ENCODE data around the gene NSF.

The NSF gene

GRCh38 chr17:46738544-46738943 lies 148.1 kb downstream of the NSF start:
- ATAC-seq: no peak
- no peak for TF ChIP-seq ZC3H10 (CRISPR knock-in tag; IDR thresholded peaks at IDR 0.05)
- TF ChIP-seq SNAI2 (CRISPR knock-in tag; IDR thresholded peaks at IDR 0.05): no peak
- no peak for TF ChIP-seq TSHZ2 (CRISPR knock-in tag; IDR thresholded peaks at IDR 0.05)
- no peak for TF ChIP-seq POU6F1 (CRISPR knock-in tag; IDR thresholded peaks at IDR 0.05; ENCODE audit: borderline replicate concordance, low read depth)
- no peak for TF ChIP-seq ZNF565 (CRISPR knock-in tag; conservative IDR thresholded peaks at IDR 0.05; ENCODE audit: low read depth)
- TF ChIP-seq, protein P1, sequence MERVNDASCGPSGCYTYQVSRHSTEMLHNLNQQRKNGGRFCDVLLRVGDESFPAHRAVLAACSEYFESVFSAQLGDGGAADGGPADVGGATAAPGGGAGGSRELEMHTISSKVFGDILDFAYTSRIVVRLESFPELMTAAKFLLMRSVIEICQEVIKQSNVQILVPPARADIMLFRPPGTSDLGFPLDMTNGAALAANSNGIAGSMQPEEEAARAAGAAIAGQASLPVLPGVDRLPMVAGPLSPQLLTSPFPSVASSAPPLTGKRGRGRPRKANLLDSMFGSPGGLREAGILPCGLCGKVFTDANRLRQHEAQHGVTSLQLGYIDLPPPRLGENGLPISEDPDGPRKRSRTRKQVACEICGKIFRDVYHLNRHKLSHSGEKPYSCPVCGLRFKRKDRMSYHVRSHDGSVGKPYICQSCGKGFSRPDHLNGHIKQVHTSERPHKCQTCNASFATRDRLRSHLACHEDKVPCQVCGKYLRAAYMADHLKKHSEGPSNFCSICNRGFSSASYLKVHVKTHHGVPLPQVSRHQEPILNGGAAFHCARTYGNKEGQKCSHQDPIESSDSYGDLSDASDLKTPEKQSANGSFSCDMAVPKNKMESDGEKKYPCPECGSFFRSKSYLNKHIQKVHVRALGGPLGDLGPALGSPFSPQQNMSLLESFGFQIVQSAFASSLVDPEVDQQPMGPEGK (CRISPR knock-in tag; IDR thresholded peaks at IDR 0.05; ENCODE audit: borderline replicate concordance): no peak
- no peak for TF ChIP-seq OSR1 (CRISPR knock-in tag; IDR thresholded peaks at IDR 0.05)
- no peak for TF ChIP-seq ZFP30 (CRISPR knock-in tag; IDR thresholded peaks at IDR 0.05)
- TF ChIP-seq ISL1 (CRISPR knock-in tag; IDR thresholded peaks at IDR 0.05): no peak
- no peak for TF ChIP-seq TOX (CRISPR knock-in tag; IDR thresholded peaks at IDR 0.05; ENCODE audit: borderline replicate concordance)
- no peak for TF ChIP-seq CREB5 (CRISPR knock-in tag; IDR thresholded peaks at IDR 0.05; ENCODE audit: low read depth)
- no peak for TF ChIP-seq CSRNP3 (CRISPR knock-in tag; IDR thresholded peaks at IDR 0.05)
- no peak for TF ChIP-seq GLIS3 (CRISPR knock-in tag; IDR thresholded peaks at IDR 0.05)
- TF ChIP-seq RARB (CRISPR knock-in tag; IDR thresholded peaks at IDR 0.05): no peak
- TF ChIP-seq ESRRG (CRISPR knock-in tag; IDR thresholded peaks at IDR 0.05): no peak
- no peak for TF ChIP-seq CSDC2 (CRISPR knock-in tag; IDR thresholded peaks at IDR 0.05)
- TF ChIP-seq PPARA (CRISPR knock-in tag; IDR thresholded peaks at IDR 0.05; ENCODE audit: borderline replicate concordance): no peak

DNA sequence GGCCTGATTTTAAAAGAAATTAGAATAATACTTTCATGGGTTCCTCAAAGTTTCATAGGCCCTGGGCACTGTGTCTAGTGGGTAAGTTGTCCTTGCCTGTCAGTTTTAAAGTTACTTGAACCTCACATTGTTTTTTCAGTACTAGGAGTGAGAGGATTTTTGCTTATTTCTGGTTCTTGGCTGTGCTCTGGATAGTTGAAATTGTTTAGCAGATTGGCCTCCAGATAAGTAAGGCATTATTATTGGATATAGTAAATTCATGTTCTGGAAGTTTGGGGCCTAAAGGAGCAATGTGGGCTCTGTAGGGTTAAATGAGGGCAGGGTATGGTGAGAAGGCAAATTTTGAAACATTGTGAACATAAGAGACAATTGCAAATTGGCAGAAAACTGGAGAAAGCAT lies 149.5 kb downstream of the NSF start:
- no peak for ATAC-seq
- TF ChIP-seq PPARA (CRISPR knock-in tag; IDR thresholded peaks at IDR 0.05; ENCODE audit: borderline replicate concordance) (no peak), POU6F1 (CRISPR knock-in tag; IDR thresholded peaks at IDR 0.05; ENCODE audit: borderline replicate concordance, low read depth) (no peak), ESRRG (CRISPR knock-in tag; IDR thresholded peaks at IDR 0.05) (no peak), TOX (CRISPR knock-in tag; IDR thresholded peaks at IDR 0.05; ENCODE audit: borderline replicate concordance) (no peak), CSRNP3 (CRISPR knock-in tag; IDR thresholded peaks at IDR 0.05) (no peak), ISL1 (CRISPR knock-in tag; IDR thresholded peaks at IDR 0.05) (0 out of 2 replicates have a peak, but pooled peaks have one; percentile 15), ZFP3 (CRISPR knock-in tag; IDR thresholded peaks at IDR 0.05) (no peak)
- TF ChIP-seq, protein P1 (CRISPR knock-in tag; IDR thresholded peaks at IDR 0.05; ENCODE audit: borderline replicate concordance): no peak
